Stimulated activated CD8-positive, alpha-beta memory T cell treated with anti-CD3 and anti-CD28 coated beads, Interleukin-12 subunit alpha, Interleukin-12 subunit beta, amount 100 ng/mL, for 1 hour (primary cell): Measurements from ENCODE around the gene AIFM1.
"Not testable (repeated sequence)": the region's sequence is repeated elsewhere in the genome, so short reads cannot be mapped to it uniquely, and the experiment has no call there.

Experiments used
- DNase-seq: peaks from one replicate; pipeline ENCODE4 v3.0.0-alpha.2; 2020; ENCODE audit warnings: low read depth

The AIFM1 gene

DNA sequence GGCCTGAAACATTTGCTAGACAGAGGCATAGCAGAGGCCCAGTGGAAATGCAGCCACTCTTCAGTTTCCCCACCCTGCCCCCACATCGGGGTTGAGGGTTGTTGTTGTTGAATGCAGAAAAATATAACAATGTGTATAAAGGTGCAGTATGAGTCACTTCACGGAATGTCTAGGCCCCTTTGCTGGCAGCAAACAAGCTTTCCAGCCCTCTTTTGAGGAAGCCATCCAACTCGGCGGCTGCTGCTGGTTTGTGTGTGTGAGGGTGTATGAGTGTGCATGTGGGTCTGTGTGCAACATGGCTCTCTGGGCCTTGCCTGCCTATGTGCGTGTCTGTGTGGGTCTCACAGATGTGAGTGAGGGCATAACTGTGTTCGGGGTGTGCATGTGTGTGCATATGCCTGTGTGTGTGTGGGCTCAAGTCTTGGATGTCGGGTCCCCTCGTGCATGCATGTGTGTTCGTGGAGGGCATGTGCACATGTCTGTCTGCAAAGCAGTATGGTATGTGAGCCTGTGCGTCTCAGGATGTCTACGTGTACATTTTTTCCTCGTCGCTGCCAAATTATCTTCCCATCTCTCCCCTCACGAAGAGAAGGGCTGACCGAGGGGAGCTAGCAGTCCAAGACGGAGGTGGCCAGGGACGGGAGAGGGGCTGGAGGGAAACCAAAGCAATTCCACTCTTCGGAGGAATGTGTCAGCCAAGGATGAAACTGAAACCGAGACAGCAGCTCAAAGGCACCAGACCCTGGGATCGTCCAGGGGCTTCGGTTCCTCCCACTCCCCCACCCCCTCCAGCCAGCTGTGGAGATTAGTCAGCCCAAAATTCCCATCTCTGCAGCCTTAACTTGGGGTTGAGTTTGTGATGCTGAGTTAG lies 47.0 kb downstream of the AIFM1 start:
- no peak for DNase-seq

DNA sequence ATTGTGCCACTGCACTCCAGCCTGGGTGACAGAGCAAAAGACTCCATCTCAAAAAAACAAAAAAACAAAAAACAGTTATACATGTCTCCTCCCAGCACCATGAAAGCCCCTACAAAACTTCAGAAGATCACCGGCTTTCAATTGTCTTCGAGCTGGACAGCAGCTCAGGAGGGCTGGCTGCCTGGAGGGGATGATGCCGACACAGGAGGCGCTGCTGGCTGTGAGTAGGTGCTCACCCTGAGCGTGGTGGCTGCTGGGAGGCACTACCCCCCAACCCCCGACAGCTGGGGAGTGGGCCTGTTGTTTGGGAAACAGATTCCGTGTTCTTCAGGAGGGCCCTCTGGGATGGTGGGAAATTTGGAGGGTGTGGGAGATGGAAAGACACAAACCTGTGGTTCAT lies 48.5 kb downstream of the AIFM1 start:
- DNase-seq: no peak

- not testable (repeated sequence) for DNase-seq
Measured at GRCh38 chrX:130115119-130115885, 50.3 kb downstream of the AIFM1 start.

GRCh38 chrX:130114141-130114588 lies 51.5 kb downstream of the AIFM1 start:
- DNase-seq: no peak

DNA sequence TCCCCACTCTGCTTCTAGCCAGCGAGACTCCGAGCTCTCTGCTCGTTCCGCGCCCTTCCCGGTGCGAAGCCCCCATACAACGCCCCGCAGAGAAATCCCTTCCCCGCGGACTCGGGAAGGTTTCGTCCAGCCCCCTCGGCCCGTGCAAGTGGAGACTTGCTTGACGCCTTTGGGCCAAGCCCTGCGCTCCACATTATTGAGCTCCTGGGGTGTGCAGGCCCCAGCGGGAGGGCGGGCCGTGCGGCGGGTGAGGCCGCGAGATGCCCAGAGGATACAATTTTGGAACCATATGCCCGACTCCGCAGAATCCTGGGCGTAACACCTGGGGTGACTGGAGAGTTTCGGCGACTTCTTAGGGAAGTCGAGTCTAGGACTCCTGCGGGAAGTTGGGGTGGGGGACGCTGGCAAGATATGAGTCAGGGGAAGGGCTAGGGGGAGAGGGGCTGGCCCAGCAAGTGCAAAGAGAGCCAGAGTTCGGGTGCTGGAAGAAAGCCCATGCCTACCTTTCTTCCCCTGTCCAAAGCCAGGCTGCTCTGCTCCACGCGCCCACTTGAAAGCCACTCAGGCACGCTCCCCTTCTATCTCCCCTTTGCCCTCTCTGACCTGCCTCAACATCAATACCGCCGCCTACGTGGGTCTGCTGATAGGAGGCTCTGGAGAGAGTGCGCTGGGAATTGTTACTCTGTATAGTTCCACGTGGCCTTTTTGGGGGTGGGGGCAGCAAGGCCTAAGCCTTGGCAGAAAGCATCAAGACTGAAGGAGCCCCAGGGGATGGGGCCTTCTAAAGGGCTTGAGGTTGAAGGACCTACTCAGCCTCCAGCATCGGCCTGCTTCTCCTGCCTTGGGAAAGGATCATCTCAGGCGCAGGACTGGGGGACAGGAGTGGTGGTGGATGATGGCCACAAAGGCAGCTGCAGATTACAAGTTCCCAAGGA lies 54.2 kb downstream of the AIFM1 start:
- DNase-seq: no peak

- DNase-seq: peak; percentile 27
Measured at GRCh38 chrX:130110379-130111219, 55.0 kb downstream of the AIFM1 start, which contains the start of gene ELF4. ELF4 (minus strand) TSS chrX:130110497; CDS start chrX:130081330, 29,167 bp downstream.

- DNase-seq: no peak
Measured at GRCh38 chrX:130109429-130110378, 55.9 kb downstream of the AIFM1 start.

DNA sequence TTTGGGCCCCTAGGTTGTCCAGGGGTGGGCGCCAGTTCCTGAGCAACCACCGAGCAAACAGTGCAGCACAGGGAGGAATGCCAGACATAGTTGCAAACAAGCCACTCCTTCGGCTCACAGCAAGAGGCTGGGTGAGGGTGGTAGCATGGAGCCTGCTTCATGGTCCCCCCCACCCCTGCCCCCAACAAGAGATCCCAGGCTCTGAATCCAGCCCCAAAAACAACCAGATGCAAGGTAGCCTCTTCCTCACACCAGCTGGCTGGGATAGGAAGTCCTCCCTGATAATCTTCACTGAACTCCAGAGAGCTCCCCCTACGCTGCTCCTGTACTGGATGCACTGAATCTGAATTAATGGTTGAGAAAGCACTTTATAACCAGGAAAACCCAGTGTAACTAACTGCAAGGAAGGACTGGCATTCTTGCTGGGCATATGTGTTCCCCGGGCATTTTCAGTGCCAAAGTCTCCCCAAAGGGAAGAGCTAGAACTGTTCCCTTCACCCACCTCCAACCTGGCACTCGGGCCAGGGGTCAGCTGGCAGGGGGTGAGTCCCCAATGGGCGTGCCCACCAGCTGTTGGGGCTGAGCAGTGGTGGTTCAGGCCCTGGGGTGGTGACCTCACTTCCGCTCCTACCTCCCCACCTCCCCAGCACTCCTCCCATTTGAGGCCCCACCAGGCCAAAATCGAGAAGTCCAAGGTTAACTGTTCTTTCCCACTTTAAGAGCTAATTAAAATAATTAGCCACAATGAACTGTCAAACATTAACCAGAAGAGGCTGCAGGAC lies 56.8 kb downstream of the AIFM1 start:
- DNase-seq: peak; percentile 18

DNA sequence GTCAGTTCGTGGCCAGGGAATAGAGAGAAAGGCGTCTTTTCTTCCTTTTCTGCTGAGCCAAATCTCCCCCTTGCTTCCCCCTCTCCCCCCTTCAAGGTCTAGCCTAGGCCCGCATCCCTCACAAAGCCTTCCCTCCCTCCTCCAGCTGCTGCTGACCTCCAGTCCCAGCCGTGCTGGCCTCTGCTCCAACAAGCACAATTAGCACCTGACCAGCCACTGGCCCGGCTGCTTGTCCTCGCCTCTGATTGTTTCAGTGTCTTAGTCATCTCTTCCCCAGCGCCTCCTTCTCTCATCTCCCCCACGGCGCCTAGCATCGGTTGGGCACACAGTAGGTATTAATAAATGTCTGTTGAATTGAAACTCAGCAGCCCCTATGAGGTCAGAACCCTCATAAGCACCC lies 59.6 kb downstream of the AIFM1 start:
- no peak for DNase-seq

DNA sequence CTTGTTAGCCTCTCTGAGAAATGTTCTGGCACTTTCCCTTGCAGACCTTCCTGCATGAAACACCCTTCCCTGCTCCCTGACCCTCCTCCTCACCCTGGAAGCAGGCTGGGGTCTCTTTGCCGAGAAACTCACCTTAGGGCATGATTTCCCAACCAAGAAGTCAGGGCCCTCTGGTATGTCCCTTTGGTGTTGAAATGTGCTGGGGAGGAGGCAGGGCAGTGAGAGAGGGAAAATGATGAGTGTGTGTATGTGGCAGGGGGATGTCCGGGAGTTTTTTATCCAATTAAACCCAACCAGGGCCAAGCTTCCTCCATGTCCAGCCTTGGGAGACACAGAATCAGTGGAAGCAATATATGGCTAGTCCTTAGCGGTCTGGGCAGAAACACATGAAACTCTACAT lies 60.4 kb downstream of the AIFM1 start:
- DNase-seq: no peak

- no peak for DNase-seq
Measured at GRCh38 chrX:130103605-130104004, 62.0 kb downstream of the AIFM1 start.

- no peak for DNase-seq
Measured at GRCh38 chrX:130100180-130100579, 65.5 kb downstream of the AIFM1 start.

DNA sequence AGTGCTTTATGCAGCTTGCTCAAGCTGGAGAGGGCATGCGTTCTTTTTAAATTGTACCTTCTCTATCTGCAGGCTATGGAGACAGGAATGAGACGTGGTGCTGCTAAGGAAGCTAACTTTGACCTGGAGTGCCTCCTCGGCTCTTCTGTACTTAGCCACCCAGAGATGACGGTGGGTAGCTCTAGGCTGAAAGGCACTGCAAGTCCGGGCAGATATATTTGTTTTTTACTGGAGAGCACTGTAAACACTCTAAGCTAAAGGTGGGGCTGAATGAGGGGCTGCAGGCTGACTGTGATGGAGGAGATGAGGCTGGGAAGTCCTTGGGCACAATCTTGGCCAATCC lies 67.5 kb downstream of the AIFM1 start:
- no peak for DNase-seq

GRCh38 chrX:130097507-130098209 lies 68.0 kb downstream of the AIFM1 start:
- no peak for DNase-seq

GRCh38 chrX:130095249-130096030 lies 70.2 kb downstream of the AIFM1 start:
- no peak for DNase-seq

DNA sequence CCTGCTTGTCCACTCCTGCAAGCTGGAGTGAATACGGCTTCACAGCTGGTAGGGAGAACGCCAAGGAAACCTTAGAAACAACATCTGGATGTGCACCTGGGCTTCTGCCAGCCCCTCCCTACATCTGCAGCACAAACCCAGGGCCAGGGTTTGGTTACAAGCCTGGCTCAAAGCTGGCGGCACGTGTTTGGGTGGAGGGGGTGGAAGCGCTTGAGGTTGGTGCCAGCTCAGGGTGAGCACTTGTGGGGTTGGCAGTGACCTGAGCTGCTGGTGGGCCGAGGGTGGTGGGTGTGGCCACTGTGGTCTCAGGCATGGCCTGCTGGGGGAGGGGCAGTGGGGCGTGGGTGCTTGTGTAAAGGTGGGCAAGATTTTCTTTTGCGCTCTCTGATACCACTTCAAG lies 70.9 kb downstream of the AIFM1 start:
- no peak for DNase-seq

- DNase-seq: no peak
Measured at GRCh38 chrX:130093271-130093670, 72.4 kb downstream of the AIFM1 start.
